Measurements from ENCODE around the gene LCMT1.

The LCMT1 gene

DNA sequence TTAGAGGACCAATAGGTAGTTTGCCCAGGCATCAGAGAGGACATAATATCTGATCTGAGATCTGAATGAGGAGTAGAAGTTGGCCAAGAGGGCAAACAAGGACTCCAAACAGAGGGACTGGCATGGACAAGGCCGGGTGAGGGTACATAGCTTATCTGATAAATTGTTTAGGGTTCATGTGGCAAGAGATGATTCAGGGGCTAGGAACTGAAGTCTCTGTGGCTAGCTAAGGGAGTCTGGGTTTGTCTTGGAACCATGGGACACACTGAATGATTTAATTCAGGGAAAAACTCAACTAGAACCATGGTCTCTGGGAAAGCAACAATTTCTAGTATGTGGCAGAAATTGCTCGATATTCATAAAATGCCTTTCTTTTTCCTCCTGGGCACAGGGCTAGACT, 101.1 kb downstream of the LCMT1 start:
- DNase-seq, result no peak

GRCh38 chr16:25213709-25214397, 102.3 kb downstream of the LCMT1 start:
- no peak for DNase-seq

DNA sequence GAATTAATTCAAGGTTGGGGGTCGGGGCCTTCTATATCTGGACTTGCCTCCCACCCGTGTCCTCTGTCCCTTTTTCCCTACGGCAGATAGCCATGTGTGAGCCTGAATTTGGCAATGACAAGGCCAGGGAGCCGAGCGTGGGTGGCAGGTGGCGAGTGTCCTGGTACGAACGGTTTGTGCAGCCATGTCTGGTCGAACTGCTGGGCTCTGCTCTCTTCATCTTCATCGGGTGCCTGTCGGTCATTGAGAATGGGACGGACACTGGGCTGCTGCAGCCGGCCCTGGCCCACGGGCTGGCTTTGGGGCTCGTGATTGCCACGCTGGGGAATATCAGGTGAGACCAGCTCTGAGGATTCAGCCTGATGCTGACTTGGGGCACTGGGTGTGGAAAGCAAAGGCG, 105.6 kb downstream of the LCMT1 start:
- no peak for DNase-seq

DNA sequence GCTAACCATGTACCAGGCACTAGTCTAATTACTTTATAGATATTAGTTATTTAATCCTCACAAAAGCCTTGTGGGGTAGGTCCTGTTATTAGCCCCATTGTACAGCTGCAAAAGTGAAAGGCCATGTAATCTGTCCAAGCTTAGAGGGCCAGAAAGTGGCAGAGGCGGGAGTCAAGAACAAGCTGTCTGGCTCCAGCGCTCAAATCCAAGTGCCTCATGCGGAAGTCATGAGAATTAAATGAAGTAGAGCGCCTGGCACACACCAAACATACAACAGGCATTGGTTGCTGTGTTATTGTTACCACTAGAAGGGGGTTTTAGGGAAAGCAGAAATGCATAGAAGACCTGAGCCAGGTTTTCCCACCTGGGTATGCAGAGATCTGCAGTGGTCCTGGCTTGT, 106.4 kb downstream of the LCMT1 start:
- no peak for DNase-seq

- DNase-seq, result no peak
Measured at GRCh38 chr16:25219070-25219737, 107.7 kb downstream of the LCMT1 start.

GRCh38 chr16:25222959-25223358, 111.4 kb downstream of the LCMT1 start:
- no peak for DNase-seq

DNA sequence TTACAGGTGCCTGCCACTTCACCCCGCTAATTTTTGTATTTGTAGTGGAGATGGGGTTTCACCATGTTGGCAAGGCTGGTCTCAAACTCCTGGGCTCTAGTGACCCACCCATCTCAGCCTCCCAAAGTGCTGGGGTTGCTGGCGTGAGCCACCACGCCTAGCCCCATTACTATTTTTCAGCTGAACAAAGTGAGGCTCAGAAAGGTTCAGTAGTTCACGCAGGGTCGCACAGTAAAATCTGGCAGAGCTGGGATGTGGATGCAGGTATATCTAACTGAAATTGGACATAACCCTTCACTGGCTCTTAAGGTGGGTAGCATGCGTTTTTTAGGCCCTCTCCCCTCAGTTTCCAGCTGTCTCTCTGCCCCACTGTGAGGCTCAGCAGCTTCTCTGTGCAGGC, 112.4 kb downstream of the LCMT1 start:
- no peak for DNase-seq

- no peak for DNase-seq
Measured at GRCh38 chr16:25224731-25225319, 113.3 kb downstream of the LCMT1 start.

Measured in activated naive CD4-positive, alpha-beta T cell treated with anti-CD3 and anti-CD28 coated beads, Interleukin-2, amount 50 U/mL, for 16 hours (primary cell).